ENCODE measurements around the gene SLC27A3.

DNA sequence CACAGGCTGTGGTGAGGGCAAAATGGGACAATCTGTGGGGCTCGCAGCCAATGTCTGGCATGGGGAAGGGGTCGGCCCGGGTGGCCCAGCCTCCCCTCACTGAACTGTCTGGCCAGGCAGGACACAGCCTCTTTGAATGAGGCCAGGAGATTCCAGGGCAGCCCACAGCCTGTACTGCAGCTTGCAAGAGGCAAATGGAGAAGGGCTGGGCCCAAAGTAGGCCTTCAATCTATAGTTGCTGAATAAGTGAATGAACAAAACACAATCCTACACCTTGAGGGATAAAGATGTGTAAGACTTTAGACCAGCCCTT, 23.2 kb downstream of the SLC27A3 start:
- no peak for TF ChIP-seq JUN (IDR thresholded peaks at IDR 0.05; ENCODE audit: borderline replicate concordance, insufficient read depth, insufficient read length, low read depth)
- TF ChIP-seq EZH2 (IDR thresholded peaks at IDR 0.05; ENCODE audit: borderline replicate concordance, low read depth, low read length, severe bottlenecking), result no peak
- TF ChIP-seq, protein P1, sequence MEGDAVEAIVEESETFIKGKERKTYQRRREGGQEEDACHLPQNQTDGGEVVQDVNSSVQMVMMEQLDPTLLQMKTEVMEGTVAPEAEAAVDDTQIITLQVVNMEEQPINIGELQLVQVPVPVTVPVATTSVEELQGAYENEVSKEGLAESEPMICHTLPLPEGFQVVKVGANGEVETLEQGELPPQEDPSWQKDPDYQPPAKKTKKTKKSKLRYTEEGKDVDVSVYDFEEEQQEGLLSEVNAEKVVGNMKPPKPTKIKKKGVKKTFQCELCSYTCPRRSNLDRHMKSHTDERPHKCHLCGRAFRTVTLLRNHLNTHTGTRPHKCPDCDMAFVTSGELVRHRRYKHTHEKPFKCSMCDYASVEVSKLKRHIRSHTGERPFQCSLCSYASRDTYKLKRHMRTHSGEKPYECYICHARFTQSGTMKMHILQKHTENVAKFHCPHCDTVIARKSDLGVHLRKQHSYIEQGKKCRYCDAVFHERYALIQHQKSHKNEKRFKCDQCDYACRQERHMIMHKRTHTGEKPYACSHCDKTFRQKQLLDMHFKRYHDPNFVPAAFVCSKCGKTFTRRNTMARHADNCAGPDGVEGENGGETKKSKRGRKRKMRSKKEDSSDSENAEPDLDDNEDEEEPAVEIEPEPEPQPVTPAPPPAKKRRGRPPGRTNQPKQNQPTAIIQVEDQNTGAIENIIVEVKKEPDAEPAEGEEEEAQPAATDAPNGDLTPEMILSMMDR (IDR thresholded peaks at IDR 0.05; ENCODE audit: extremely low read depth in 1 of 2, insufficient read depth in 1 of 2, low read depth in 1 of 2, low read length in 2 of 2), result no peak
- TF ChIP-seq MYC (IDR thresholded peaks at IDR 0.05; ENCODE audit: low read depth, low read length), result no peak
- TF ChIP-seq POLR2A (IDR thresholded peaks at IDR 0.05; ENCODE audit: low read depth, low read length), result no peak
- TF ChIP-seq GATA2 (IDR thresholded peaks at IDR 0.05; ENCODE audit: insufficient read depth, insufficient read length, low read depth, low read length), result no peak
- TF ChIP-seq FOS (IDR thresholded peaks at IDR 0.05; ENCODE audit: borderline replicate concordance, insufficient read depth, low read length), result no peak
- TF ChIP-seq POLR2AphosphoS5 (IDR thresholded peaks at IDR 0.05; ENCODE audit: insufficient read depth, low read depth, low read length), result no peak
- TF ChIP-seq, protein P2, sequence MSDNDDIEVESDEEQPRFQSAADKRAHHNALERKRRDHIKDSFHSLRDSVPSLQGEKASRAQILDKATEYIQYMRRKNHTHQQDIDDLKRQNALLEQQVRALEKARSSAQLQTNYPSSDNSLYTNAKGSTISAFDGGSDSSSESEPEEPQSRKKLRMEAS (IDR thresholded peaks at IDR 0.05; ENCODE audit: insufficient read depth, insufficient read length), result no peak
